T-cell (primary cell): ENCODE results near the gene NOSIP. TPM values are rescaled to one million over a fixed set of nuclear protein-coding genes. Genes with fewer than 3 reads are reported as not detected.

Source experiments
- ATAC-seq, 4 experiments: fragments of 200-7000 bp in 3 of 4; fragments of 150-1000 bp in 1 of 4; cut with Tn5 transposase; replicated peaks in 1 of 4; 1 replicate in 3 of 4; 2 replicates in 1 of 4; pipeline ENCODE4 v1.10.0; 2021; ENCODE audit warnings: moderate library complexity in 3 of 4, mild to moderate bottlenecking in 2 of 4, moderate number of reproducible peaks in 1 of 4
- CTCF ChIA-PET, 2 donors: fragments of 300-600 bp; sonication (Branson Sonifier 250); formaldehyde crosslinking; loops; one replicate each; lab custom pipeline; 2022; ENCODE audit warnings: antibody characterized with exemption in 2 of 2; lab: Charles Lee
- POLR2A ChIA-PET, 2 donors: fragments of 300-600 bp; sonication (Branson Sonifier 250); formaldehyde crosslinking; loops; one replicate each; lab custom pipeline; 2022; ENCODE audit warnings: antibody characterized with exemption in 2 of 2; lab: Charles Lee
- DNase-seq, 35 experiments: peaks; one replicate each; pipeline versions ENCODE4 v3.0.0 to v3.0.0-alpha.2; 2013 to 2023
- H3K27ac ChIP-seq: one replicate; pipeline ENCODE4 v1.5.1; 2013; ENCODE audit warnings: low read length
- H3K27me3 ChIP-seq, 2 experiments: replicated peaks in 1 of 2; 1 replicate in 1 of 2; 2 replicates in 1 of 2; pipeline versions ENCODE4 v1.6.1 to v1.7.0; 2013; ENCODE audit warnings: low read length in 1 of 2, mixed read lengths in 1 of 2; ENCODE audit not compliant: control insufficient read depth in 2 of 2, insufficient read depth in 2 of 2; ENCODE audit errors: extremely low read depth in 1 of 2
- H3K36me3 ChIP-seq, 2 donors: 1 replicate in 1 of 2; 2 replicates in 1 of 2; pipeline versions ENCODE4 v1.6.1 to v1.7.0; 2013; ENCODE audit warnings: low read length in 1 of 2; ENCODE audit not compliant: control insufficient read depth in 2 of 2, insufficient read depth in 1 of 2; ENCODE audit errors: extremely low read depth in 1 of 2
- H3K4me1 ChIP-seq, 2 experiments: 1 replicate in 1 of 2; 2 replicates in 1 of 2; pipeline versions ENCODE4 v1.6.1 to v1.7.0; 2013; ENCODE audit warnings: low read length in 2 of 2, mixed read lengths in 1 of 2; ENCODE audit not compliant: insufficient read depth in 2 of 2, control insufficient read depth in 1 of 2; ENCODE audit errors: extremely low read depth in 1 of 2
- H3K4me3 ChIP-seq, 2 donors: 1 replicate in 1 of 2; 2 replicates in 1 of 2; pipeline versions ENCODE4 v1.5.1 to v1.7.0; 2013; ENCODE audit warnings: mild to moderate bottlenecking in 2 of 2, low read length in 1 of 2, moderate library complexity in 1 of 2; ENCODE audit not compliant: control insufficient read depth in 1 of 2; ENCODE audit errors: extremely low read depth in 1 of 2
- H3K9me3 ChIP-seq: 2 replicates; pipeline ENCODE4 v1.7.0; 2013
- H3K27ac Mint-ChIP-seq, 2 donors: one replicate each; pipeline ENCODE4 v1.8.0; 2020 to 2021; ENCODE audit warnings: mild to moderate bottlenecking in 2 of 2, mixed read lengths in 2 of 2
- H3K27me3 Mint-ChIP-seq, 2 donors: one replicate each; pipeline ENCODE4 v1.8.0; 2021 to 2022; ENCODE audit warnings: mixed read lengths in 2 of 2
- H3K36me3 Mint-ChIP-seq: one replicate; pipeline ENCODE4 v1.8.0; 2021; ENCODE audit warnings: mixed read lengths
- H3K4me1 Mint-ChIP-seq, 3 donors: one replicate each; pipeline ENCODE4 v1.8.0; 2020 to 2022; ENCODE audit warnings: mixed read lengths in 3 of 3, mild to moderate bottlenecking in 1 of 3
- H3K4me3 Mint-ChIP-seq, 3 donors: one replicate each; pipeline ENCODE4 v1.8.0; 2020 to 2022; ENCODE audit warnings: mild to moderate bottlenecking in 3 of 3, mixed read lengths in 3 of 3, moderate library complexity in 3 of 3
- H3K9me3 Mint-ChIP-seq, 3 donors: one replicate each; pipeline ENCODE4 v1.8.0; 2020 to 2022; ENCODE audit warnings: mixed read lengths in 3 of 3
- WGBS: methylation state at CpG from one replicate; pipeline ENCODE4 v1.1.5; 2013; ENCODE audit warnings: missing lambda C conversion rate; ENCODE audit not compliant: insufficient coverage; 5-methylcytosine and 5-hydroxymethylcytosine counted together
- total RNA-seq, 35 experiments: library from RNA in 6 of 35; stranded (reverse) in 6 of 35; fragments of 120-200 nt in 1 of 35; gene quantifications; one replicate each; pipeline versions ENCODE4 v1.2.1 to v1.2.4 and lab custom pipeline; 2013 to 2026

Gene NOSIP
- total RNA-seq, 5 donors from 2014 or later (not counting 1 experiment from before 2014, with no cell fraction given), result 152 to 297 (median 176) TPM

- H3K27ac Mint-ChIP-seq, result peak overlapping the region; percentile 84 to 87
- ChIA-PET CTCF (interaction anchor here in 1 of 2 donors (0.8 to 1.2 kb wide), 4 partner anchors 12 to 88 kb away, joined by 4 to 5 read pairs (median 4); partner anchors contain the start of genes NOSIP and RRAS), POLR2A (no interaction called here)
- peak in 4 of 35 experiments; percentile 17 to 41 (median 26) for DNase-seq
- H3K36me3 ChIP-seq, result peaks cover 18 to 28% of the 10 kb centered on the region in 2 donors
- no peaks in the 10 kb centered on the region for H3K27me3 Mint-ChIP-seq
- peak overlapping the region; percentile 74 for H3K27ac ChIP-seq
- no peaks in the 10 kb centered on the region for H3K9me3 Mint-ChIP-seq
- H3K4me1 ChIP-seq, result peaks cover 7 to 53% of the 10 kb centered on the region in 2 experiments
- H3K4me1 Mint-ChIP-seq, result peaks cover 24 to 47% (median 38%) of the 10 kb centered on the region in 3 donors
- H3K4me3 Mint-ChIP-seq, result peak overlapping the region; percentile 88 to 94 (median 91)
- H3K36me3 Mint-ChIP-seq, result peaks cover 14% of the 10 kb centered on the region
- peak overlapping the region; percentile 94 to 99 for H3K4me3 ChIP-seq
- WGBS, result 2% methylated on average over 21 of the region's 28 CpGs
- no peaks in the 10 kb centered on the region for H3K27me3 ChIP-seq
- ATAC-seq, result no peak
- no peaks in the 10 kb centered on the region for H3K9me3 ChIP-seq
Observed at GRCh38 chr19:49592486-49593232, 12.3 kb upstream of the NOSIP start.

GRCh38 chr19:49591731-49592485 lies 11.6 kb upstream of the NOSIP start:
- Histone ChIP-seq H3K36me3 (peaks cover 11 to 28% of the 10 kb centered on the region in 2 donors), H3K27ac (peak overlapping the region; percentile 74), H3K4me1 (peaks cover 7 to 53% of the 10 kb centered on the region in 2 experiments), H3K9me3 (no peaks in the 10 kb centered on the region), H3K27me3 (no peaks in the 10 kb centered on the region), H3K4me3 (peak overlapping the region; percentile 94 to 99)
- peak overlapping the region; percentile 84 to 87 for H3K27ac Mint-ChIP-seq
- peak overlapping the region; percentile 88 to 94 (median 91) for H3K4me3 Mint-ChIP-seq
- no peaks in the 10 kb centered on the region for H3K27me3 Mint-ChIP-seq
- ATAC-seq, result peak in 3 of 4 experiments; percentile 1 to 12 (median 12)
- ChIA-PET CTCF (interaction anchor here in 1 of 2 donors (0.5 kb wide), 1 partner anchor 228 kb away, joined by 4 read pairs; no protein-coding TSS in a partner anchor), POLR2A (interaction anchor here in 1 of 2 donors (0.6 kb wide), 1 partner anchor 11 kb away, joined by 3 read pairs; no protein-coding TSS in a partner anchor)
- peaks cover 14% of the 10 kb centered on the region for H3K36me3 Mint-ChIP-seq
- DNase-seq, result peak in 24 of 35 experiments; percentile 25 to 61 (median 38)
- H3K4me1 Mint-ChIP-seq, result peaks cover 24 to 47% (median 38%) of the 10 kb centered on the region in 3 donors
- no peaks in the 10 kb centered on the region for H3K9me3 Mint-ChIP-seq
- 0% methylated on average over 15 of the region's 51 CpGs for WGBS

GRCh38 chr19:49590971-49591730 lies 10.8 kb upstream of the NOSIP start, which contains the start of gene PRR12:
Gene PRR12 (plus strand): TSS chr19:49591182. CDS start chr19:49591655, 473 bp downstream.
- Histone ChIP-seq H3K27ac (peak within 1 kb of the TSS; percentile 86), H3K36me3 (peaks cover 9 to 23% of the 10 kb centered on the region in 2 donors), H3K9me3 (no peaks in the 10 kb centered on the region), H3K4me3 (peak within 1 kb of the TSS; percentile 98 to 99), H3K27me3 (no peaks in the 10 kb centered on the region), H3K4me1 (peaks cover 7 to 53% of the 10 kb centered on the region in 2 experiments)
- 0% methylated on average over 7 of the region's 66 CpGs for WGBS
- ChIA-PET POLR2A (interaction anchor here (0.6 kb wide), 2 partner anchors 44 kb away, joined by 3 to 12 read pairs; no protein-coding TSS in a partner anchor), CTCF (interaction anchor here in 1 of 2 donors (0.5 to 1.5 kb wide), 4 partner anchors 11 to 228 kb away, joined by 4 to 9 read pairs (median 4); partner anchors contain the start of genes NOSIP, PRRG2 and RRAS)
- Mint-ChIP-seq H3K36me3 (peaks cover 14% of the 10 kb centered on the region), H3K27ac (peak within 1 kb of the TSS; percentile 88 to 94), H3K9me3 (no peaks in the 10 kb centered on the region), H3K4me1 (peaks cover 24 to 47% (median 38%) of the 10 kb centered on the region in 3 donors), H3K27me3 (no peaks in the 10 kb centered on the region), H3K4me3 (peak within 1 kb of the TSS; percentile 88 to 94 (median 91))
- DNase-seq, result peak in 34 of 35 experiments; percentile 38 to 85 (median 62)
- peak; percentile 28 to 39 (median 36) for ATAC-seq

- Mint-ChIP-seq H3K27ac (peak overlapping the region; percentile 88 to 94), H3K4me1 (peaks cover 24 to 47% (median 38%) of the 10 kb centered on the region in 3 donors), H3K4me3 (peak overlapping the region; percentile 88 to 94 (median 91)), H3K27me3 (no peaks in the 10 kb centered on the region), H3K36me3 (peaks cover 14% of the 10 kb centered on the region), H3K9me3 (no peaks in the 10 kb centered on the region)
- Histone ChIP-seq H3K27me3 (no peaks in the 10 kb centered on the region), H3K36me3 (peaks cover 9 to 15% of the 10 kb centered on the region in 2 donors), H3K27ac (peak overlapping the region; percentile 86), H3K4me3 (peak overlapping the region; percentile 98 to 99), H3K4me1 (peaks cover 7 to 50% of the 10 kb centered on the region in 2 experiments), H3K9me3 (no peaks in the 10 kb centered on the region)
- ChIA-PET CTCF (interaction anchor here in 1 of 2 donors (0.6 to 1.5 kb wide), 6 partner anchors 10 to 121 kb away, joined by 3 to 9 read pairs (median 4); partner anchors contain the start of genes NOSIP, PRRG2 and RRAS), POLR2A (interaction anchor here (0.5 to 1.0 kb wide), 4 partner anchors 43 to 799 kb away, joined by 3 to 12 read pairs (median 4); partner anchors contain the start of gene RRAS (in 1 of the 2))
- peak; percentile 89 to 97 (median 94) for DNase-seq
- WGBS, result 1% methylated on average over 55 of the region's 58 CpGs
- ATAC-seq, result peak; percentile 76 to 77 (median 77)
Observed at GRCh38 chr19:49590071-49590970, 10.0 kb upstream of the NOSIP start.

GRCh38 chr19:49589502-49589905 lies 9.1 kb upstream of the NOSIP start:
- Histone ChIP-seq H3K27me3 (no peaks in the 10 kb centered on the region), H3K9me3 (no peaks in the 10 kb centered on the region), H3K4me3 (no peak overlapping the region), H3K4me1 (peaks cover 7 to 46% of the 10 kb centered on the region in 2 experiments), H3K36me3 (peaks cover 6 to 11% of the 10 kb centered on the region in 2 donors), H3K27ac (peak overlapping the region; percentile 52)
- H3K27me3 Mint-ChIP-seq, result no peaks in the 10 kb centered on the region
- H3K4me1 Mint-ChIP-seq, result peaks cover 24 to 46% (median 36%) of the 10 kb centered on the region in 3 donors
- ChIA-PET CTCF (interaction anchor here in 1 of 2 donors (0.7 to 1.5 kb wide), 3 partner anchors 9 to 120 kb away, joined by 3 to 9 read pairs (median 3); partner anchors contain the start of genes NOSIP and PRRG2), POLR2A (interaction anchor here (0.5 to 1.0 kb wide), 3 partner anchors 51 to 799 kb away, joined by 3 to 8 read pairs (median 5); partner anchors contain the start of gene RRAS (in 1 of the 2))
- DNase-seq (peak in 1 of 35 experiments; percentile 57), ATAC-seq (peak in 1 of 4 experiments; percentile 1)
- 38% methylated on average over 1 of the region's 5 CpGs for WGBS
- H3K27ac Mint-ChIP-seq, result peak overlapping the region; percentile 86 to 92
- no peaks in the 10 kb centered on the region for H3K9me3 Mint-ChIP-seq
- H3K4me3 Mint-ChIP-seq, result peak overlapping the region in 1 of 3 donors; percentile 94
- H3K36me3 Mint-ChIP-seq, result peaks cover 12% of the 10 kb centered on the region
